Prostate gland (tissue), 2 donors: Measurements from ENCODE around the gene MGLL. TPM values are rescaled to one million over a fixed set of nuclear protein-coding genes. Genes with fewer than 3 reads are reported as not detected.
"Not testable (repeated sequence)": the region's sequence is repeated elsewhere in the genome, so short reads cannot be mapped to it uniquely, and the experiment has no call there.

Source experiments
- DNase-seq: peaks from one replicate; pipeline ENCODE4 v3.0.0-alpha.2; 2019; ENCODE audit warnings: low spot score
- H3K27ac ChIP-seq, 2 donors: fragments of 200-600 bp; sonication (generic); 2 replicates each; pipeline ENCODE4 v1.5.1; 2017 to 2019
- H3K27me3 ChIP-seq: fragments of 200-600 bp; sonication (generic); replicated peaks from 2 replicates; pipeline ENCODE4 v1.5.1; 2019; ENCODE audit not compliant: insufficient read depth
- H3K36me3 ChIP-seq, 2 donors: fragments of 200-600 bp; sonication (generic); 1 replicate in 1 of 2; 2 replicates in 1 of 2; pipeline versions ENCODE4 v1.5.1 to v1.8.1; 2017 to 2019
- H3K4me1 ChIP-seq: fragments of 200-600 bp; sonication (generic); replicated peaks from 2 replicates; pipeline ENCODE4 v1.5.1; 2019
- H3K4me3 ChIP-seq, 2 donors: fragments of 200-600 bp; sonication (generic); 2 replicates each; pipeline ENCODE4 v1.5.1; 2017 to 2019
- H3K9me3 ChIP-seq: fragments of 200-600 bp; sonication (generic); 2 replicates; pipeline ENCODE4 v1.5.1; 2017
- CTCF ChIP-seq, 4 experiments: fragments of 200-600 bp in 2 of 4; fragments of 450-650 bp in 2 of 4; sonication (generic) in 2 of 4; IDR thresholded peaks; 1 replicate in 3 of 4; 2 replicates in 1 of 4; pipeline ENCODE4 v1.5.1; 2016 to 2019; ENCODE audit warnings: antibody characterized with exemption in 4 of 4, mild to moderate bottlenecking in 2 of 4, moderate library complexity in 2 of 4
- POLR2A ChIP-seq: fragments of 450-650 bp; IDR thresholded peaks from one replicate; pipeline ENCODE4 v1.6.1; 2016; ENCODE audit warnings: antibody characterized with exemption, mild to moderate bottlenecking
- POLR2AphosphoS5 ChIP-seq: sonication (generic); formaldehyde crosslinking; IDR thresholded peaks from one replicate; pipeline ENCODE4 v1.6.1; 2017; ENCODE audit warnings: antibody characterized with exemption
- WGBS: methylation state at CpG from one replicate; pipeline ENCODE4 v1.1.5; 2018; 5-methylcytosine and 5-hydroxymethylcytosine counted together
- intact Hi-C: fragments of 100-400 bp; cut with DNase I; formaldehyde crosslinking; loops from one replicate; pipeline ENCODE4 v1.14.2; 2022
- total RNA-seq, 2 donors: library from RNA; depleted of rRNA; stranded (reverse); fragments of >200 nt; gene quantifications; one replicate each; pipeline ENCODE4 v1.1.0, GENCODE V29; 2016

MGLL gene
- total RNA-seq, 2 donors from 2014 or later = 20.0 to 31.8 TPM

GRCh38 chr3:127656906-127657305 is 165.4 kb downstream of the MGLL start:
- no peak for DNase-seq
- intact Hi-C loops = no loop called here
- H3K36me3 ChIP-seq = no peaks in the 10 kb centered on the region
- no peak overlapping the region for H3K27ac ChIP-seq
- WGBS = 96% methylated on average over 8 of the region's 8 CpGs
- no peaks in the 10 kb centered on the region for H3K4me1 ChIP-seq
- H3K4me3 ChIP-seq = no peak overlapping the region
- no peak for TF ChIP-seq POLR2AphosphoS5
- H3K27me3 ChIP-seq = no peaks in the 10 kb centered on the region
- H3K9me3 ChIP-seq = no peaks in the 10 kb centered on the region

- Histone ChIP-seq H3K9me3 (no peaks in the 10 kb centered on the region), H3K27me3 (no peaks in the 10 kb centered on the region), H3K4me3 (no peak overlapping the region), H3K27ac (no peak overlapping the region), H3K36me3 (no peaks in the 10 kb centered on the region), H3K4me1 (no peaks in the 10 kb centered on the region)
- DNase-seq = no peak
- WGBS = 58% methylated on average over 3 of the region's 3 CpGs
- TF ChIP-seq POLR2AphosphoS5 = no peak
- TF ChIP-seq POLR2A = no peak
- no peak for TF ChIP-seq CTCF (IDR thresholded peaks at IDR 0.05)
- intact Hi-C loops = no loop called here
Measured at GRCh38 chr3:127655641-127656040, 166.7 kb downstream of the MGLL start.

- DNase-seq, H3K36me3 ChIP-seq, H3K4me3 ChIP-seq, H3K4me1 ChIP-seq, H3K27ac ChIP-seq, H3K27me3 ChIP-seq, H3K9me3 ChIP-seq: not testable (repeated sequence)
- intact Hi-C loops = loop anchor here (5.0 kb wide), 2 partner anchors 37 to 167 kb away; partner anchors contain the start of gene MGLL
- WGBS = 97% methylated on average over 6 of the region's 6 CpGs
Measured at GRCh38 chr3:127654993-127655392, 167.3 kb downstream of the MGLL start.

- DNase-seq = no peak
- H3K4me1 ChIP-seq = no peaks in the 10 kb centered on the region
- intact Hi-C loops = loop anchor here (5.0 kb wide), 2 partner anchors 38 to 168 kb away; partner anchors contain the start of gene MGLL
- H3K36me3 ChIP-seq = no peaks in the 10 kb centered on the region
- no peaks in the 10 kb centered on the region for H3K27me3 ChIP-seq
- TF ChIP-seq POLR2AphosphoS5 (no peak), POLR2A (no peak), CTCF (IDR thresholded peaks at IDR 0.05) (no peak)
- H3K9me3 ChIP-seq = no peaks in the 10 kb centered on the region
- WGBS = 71% methylated on average over 4 of the region's 4 CpGs
- no peak overlapping the region for H3K27ac ChIP-seq
- no peak overlapping the region for H3K4me3 ChIP-seq
Measured at GRCh38 chr3:127654374-127654773, 167.9 kb downstream of the MGLL start.

GRCh38 chr3:127652246-127652995 is 169.9 kb downstream of the MGLL start:
- intact Hi-C loops = loop anchor here (1.0 to 5.0 kb wide), 3 partner anchors 40 to 319 kb away; partner anchors contain the start of gene MGLL
- WGBS = 65% methylated on average over 12 of the region's 13 CpGs
- TF ChIP-seq CTCF (IDR thresholded peaks at IDR 0.05) (peak; percentile 59 to 79 (median 74)), POLR2A (no peak)
- Histone ChIP-seq H3K27ac (no peak overlapping the region), H3K9me3 (no peaks in the 10 kb centered on the region), H3K36me3 (no peaks in the 10 kb centered on the region), H3K27me3 (no peaks in the 10 kb centered on the region), H3K4me3 (no peak overlapping the region), H3K4me1 (no peaks in the 10 kb centered on the region)
- no peak for DNase-seq
